Skin of body (tissue), 2 donors: ENCODE data around the gene TUT7. TPM values are rescaled to one million over a fixed set of nuclear protein-coding genes. Genes with fewer than 3 reads are reported as not detected.
A peak's percentile ranks its signal among the peaks of the same experiment; 100 is the strongest.
"Not testable (repeated sequence)": the region's sequence is repeated elsewhere in the genome, so short reads cannot be mapped to it uniquely, and the experiment has no call there.

Source experiments
- DNase-seq: peaks from one replicate; lab custom pipeline; 2025; lab: John Stamatoyannopoulos, UW
- total RNA-seq: library from RNA; depleted of rRNA; stranded (reverse); fragments of >200 nt; gene quantifications from one replicate; pipeline ENCODE4 v1.2.3, GENCODE V29; 2014

Gene TUT7
- 51.1 TPM for total RNA-seq

GRCh38 chr9:86354011-86354817 lies at the start of gene TUT7:
TSS of gene TUT7 (minus strand) at chr9:86354410. CDS start at chr9:86353199, 1,211 bp downstream.
- DNase-seq: peak; percentile 96

GRCh38 chr9:86402591-86402990 lies 48.4 kb upstream of the TUT7 start:
- no peak for DNase-seq

DNA sequence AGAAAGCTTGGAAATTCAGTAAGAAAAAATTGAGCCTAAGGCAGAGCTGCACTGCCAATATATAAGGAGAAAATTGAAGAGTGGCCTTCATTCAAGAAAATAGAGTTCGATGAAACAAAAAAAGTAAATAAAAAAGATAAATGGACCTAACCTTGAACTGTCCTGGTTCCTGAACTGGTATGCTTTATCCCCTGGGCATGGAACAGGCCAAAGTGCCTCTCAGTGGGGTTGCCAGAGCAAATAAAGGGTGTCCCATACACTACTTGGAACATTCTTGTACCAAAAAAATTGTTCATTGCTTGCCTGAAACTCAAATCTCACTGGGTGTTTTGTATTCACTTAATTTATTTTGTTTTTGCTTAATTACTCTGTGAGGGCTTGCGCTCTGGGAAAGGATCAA lies 42.2 kb upstream of the TUT7 start:
- DNase-seq: no peak

DNA sequence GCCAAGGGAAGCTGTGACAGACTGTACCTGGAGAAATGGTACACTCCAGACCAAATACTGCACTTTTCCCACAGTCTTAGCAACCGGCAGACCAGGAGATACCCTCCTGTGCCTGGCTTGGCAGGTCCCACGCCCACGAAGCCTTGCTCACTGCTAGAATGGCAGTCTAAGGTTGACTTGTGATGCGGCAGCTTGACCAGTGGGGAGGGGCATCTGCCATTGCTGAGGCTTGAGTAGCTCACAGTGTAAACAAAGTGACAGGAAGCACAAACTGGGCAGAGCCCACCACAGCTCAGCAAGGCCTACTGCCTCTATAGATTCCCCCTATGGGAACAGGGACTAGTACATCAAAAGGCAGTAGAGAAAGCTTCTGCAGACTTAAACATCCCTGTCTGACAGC lies 36.0 kb upstream of the TUT7 start:
- not testable (repeated sequence) for DNase-seq

GRCh38 chr9:86389628-86390027 lies 35.4 kb upstream of the TUT7 start:
- no peak for DNase-seq

DNA sequence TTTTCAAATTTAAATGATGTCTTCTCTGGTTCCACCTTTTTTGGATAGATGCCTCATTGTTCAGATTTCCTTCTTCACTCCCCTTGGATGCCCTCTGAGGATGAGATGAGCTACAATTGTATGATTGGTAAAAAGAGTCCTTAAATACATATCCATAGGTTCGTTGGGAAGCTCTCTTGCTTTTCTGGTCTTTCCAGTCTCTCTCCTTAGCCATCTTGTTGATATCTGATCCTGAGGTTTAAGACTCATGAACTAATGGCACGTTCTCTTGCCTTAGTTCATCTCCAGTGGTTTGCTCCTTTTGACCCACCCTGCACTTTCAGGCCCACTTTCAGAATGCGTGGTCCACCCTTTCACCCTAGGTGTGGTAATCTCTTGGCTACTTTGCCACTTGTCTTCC lies 33.2 kb upstream of the TUT7 start:
- no peak for DNase-seq

- not testable (repeated sequence) for DNase-seq
Measured at GRCh38 chr9:86383000-86383399, 28.8 kb upstream of the TUT7 start.

- no peak for DNase-seq
Measured at GRCh38 chr9:86376016-86376415, 21.8 kb upstream of the TUT7 start.

DNA sequence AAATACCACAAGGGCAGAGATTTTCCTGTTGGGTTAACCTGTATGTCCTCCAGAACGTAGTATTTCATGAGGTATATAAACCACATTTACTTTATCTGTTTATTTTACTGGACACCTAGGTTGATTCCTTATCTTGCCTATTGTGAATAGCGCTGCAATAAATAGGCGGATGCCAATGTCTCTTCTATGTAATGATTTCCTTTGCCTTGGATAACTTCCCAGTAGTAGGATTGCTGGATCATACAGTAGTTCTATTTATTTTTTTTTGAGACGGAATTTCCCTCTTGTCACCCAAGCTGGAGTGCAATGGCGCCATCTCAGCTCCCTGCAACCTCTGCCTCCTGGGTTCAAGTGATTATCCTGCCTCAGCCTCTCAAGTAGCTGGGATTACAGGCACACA lies 15.6 kb upstream of the TUT7 start:
- no peak for DNase-seq

GRCh38 chr9:86368871-86369521 lies 14.8 kb upstream of the TUT7 start:
- no peak for DNase-seq

DNA sequence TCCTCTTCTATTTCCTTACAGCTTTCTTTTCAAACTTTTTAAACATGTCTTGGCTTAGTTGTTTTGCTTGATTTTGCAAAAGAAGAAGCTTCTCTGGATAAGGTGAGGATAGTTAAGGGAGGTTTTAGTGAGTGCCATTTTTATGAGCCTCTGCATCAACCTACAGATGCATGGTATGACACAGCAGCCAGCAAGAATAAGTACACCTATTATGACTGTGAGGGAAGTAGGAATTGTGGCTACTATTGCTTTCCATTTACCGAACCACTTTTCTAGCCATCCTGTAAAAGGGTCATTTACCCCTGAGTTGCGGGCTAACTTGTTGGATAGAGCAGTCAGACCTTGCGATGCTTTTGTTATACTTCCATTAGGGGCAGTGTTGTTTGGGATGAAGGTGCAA lies 7.0 kb upstream of the TUT7 start:
- no peak for DNase-seq

DNA sequence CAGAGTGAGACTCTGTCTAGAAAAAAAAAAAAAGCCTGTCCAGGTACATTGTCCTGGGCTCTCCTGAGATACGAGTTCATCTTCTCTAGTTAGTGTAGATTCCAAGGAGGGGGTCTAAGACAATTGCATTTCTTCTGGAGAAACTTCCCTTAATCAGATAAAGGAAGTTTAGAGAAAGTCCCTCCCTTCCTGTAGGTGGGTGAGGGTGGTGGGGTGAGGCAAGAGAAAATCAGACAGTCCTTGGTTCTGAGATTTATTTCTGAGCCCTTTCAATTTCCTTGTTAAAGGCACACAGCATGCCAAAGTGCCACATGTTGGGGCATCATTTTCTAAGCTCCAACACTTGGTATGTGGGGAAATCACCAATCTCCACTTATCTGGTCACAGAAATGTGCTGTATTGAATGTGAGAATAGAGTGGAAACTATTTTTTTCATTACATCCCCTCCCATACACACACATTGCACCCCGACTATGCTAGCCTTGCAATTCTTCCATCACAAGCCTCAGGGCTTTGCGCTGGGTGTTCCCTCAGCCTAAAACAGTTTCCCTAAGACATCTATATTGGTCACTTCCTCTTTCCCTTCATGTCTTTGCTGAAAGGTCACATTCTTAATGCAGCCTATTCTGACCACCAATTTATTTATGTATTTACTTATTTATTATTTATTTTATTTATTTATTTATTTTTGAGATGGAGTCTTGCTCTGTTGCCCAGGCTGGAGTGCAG lies 5.1 kb upstream of the TUT7 start:
- DNase-seq: no peak

- DNase-seq: no peak
Measured at GRCh38 chr9:86356871-86357866, 3.0 kb upstream of the TUT7 start.

- DNase-seq: no peak
Measured at GRCh38 chr9:86355814-86356213, 1.6 kb upstream of the TUT7 start.

GRCh38 chr9:86354818-86355309 lies 654 bp upstream of the TUT7 start:
- DNase-seq: peak; percentile 62

DNA sequence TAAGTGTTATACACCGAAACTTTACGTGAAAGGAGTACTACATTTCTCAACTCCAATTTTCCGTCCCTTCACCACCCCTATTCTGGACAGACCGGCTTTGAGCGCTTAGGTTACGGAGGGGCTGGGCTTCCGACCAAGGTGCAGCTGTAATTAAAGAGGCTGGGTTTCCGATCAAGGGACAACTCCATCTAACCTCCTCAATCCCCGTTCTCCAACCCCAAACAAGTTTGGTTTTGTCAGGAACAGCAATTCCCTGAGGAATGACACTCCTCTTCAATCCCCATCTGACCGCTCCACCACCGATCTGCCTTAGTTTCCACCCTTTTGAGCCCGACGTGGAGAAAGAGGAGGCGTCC lies 577 bp downstream of the TUT7 start:
- DNase-seq: peak; percentile 68

DNA sequence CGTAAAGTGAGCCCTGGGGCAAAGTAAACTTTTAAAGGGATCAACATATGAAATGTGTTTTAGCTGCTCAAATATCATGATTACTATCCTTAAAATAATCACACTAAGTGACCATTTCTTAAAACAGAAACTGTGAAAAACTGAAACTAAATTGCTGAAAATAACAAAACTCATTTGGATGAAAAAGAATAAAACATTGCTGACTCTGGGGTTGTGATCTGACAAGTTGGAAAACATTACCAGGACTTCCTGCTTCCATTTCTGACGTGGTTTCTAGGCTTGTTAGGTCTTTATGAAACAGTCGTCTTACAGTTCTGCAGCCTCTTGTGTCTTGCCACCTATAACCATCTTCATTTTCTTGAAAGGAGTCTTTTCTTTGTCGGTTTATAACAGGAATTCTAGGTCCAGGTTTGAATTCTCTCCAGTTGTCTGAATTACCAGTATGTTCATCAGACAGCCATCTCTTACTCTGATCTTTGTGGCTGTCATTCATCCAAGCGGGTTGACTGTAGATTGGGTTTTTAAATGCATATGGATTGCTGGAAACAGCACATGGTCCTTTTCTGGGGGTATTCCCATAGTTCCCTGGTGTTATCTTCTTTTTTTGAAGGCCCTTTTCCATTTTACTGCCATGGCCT lies 1.7 kb downstream of the TUT7 start:
- peak; percentile 13 for DNase-seq

GRCh38 chr9:86351880-86352279 lies 2.3 kb downstream of the TUT7 start:
- no peak for DNase-seq

DNA sequence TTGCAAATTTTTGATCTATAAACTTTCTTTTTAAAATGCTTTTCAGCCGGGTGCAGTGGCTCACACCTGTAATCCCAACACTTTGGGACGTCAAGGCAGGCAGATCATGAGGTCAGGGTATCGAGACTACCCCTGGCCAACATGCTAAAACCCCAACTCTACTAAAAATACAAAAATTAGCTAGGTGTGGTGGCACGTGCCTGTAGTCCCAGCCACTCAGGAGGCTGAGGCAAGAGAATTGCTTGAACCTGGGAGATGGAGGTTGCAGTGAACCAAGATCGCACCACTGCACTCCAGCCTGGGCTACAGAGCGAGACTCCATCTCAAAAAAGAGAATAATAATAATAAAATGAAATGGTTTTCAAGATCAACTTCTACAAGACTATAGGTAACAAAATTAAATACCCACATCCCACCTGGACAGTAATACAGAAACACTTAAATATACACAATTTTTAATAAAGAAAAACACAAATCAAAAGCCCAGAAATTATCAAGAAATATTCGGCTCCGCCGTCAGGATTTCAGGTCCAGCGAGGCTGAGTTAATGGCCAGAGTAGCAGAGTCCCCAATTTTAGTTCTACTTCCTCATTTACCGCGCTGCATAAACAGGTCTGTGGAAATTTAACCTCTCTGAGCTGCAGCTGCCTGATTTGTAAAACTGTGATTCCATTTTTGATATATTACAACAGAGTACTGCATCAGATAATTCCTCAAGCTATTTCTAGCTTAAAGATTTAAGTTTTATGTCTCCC lies 4.0 kb downstream of the TUT7 start:
- no peak for DNase-seq

GRCh38 chr9:86349271-86349670 lies 4.9 kb downstream of the TUT7 start:
- DNase-seq: peak; percentile 38
